Right forelimb (tissue), 1 donor: Measurements from ENCODE around the gene SHROOM3.

Experiments
- DNase-seq: peaks from one replicate; pipeline ENCODE4 v3.0.0-alpha.2; 2018

The SHROOM3 gene

DNA sequence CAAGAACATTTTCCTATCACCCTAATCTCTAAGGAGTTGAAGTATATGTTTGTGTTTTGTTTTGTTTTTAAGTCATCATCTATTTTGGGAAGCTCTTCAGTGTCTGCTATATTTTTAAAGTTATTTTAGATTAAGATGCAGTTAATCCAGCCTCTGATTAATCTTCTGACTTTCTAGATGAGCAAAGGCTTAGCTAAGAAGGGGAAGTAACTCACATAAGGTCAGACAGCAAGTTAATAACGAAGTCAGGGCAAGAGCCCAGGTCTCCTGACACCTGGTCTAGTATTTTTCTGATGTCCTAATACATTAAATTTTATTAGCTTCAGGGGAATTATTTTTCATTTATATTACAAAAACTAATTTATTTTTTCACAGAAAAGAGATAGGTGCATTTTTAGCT lies 294.4 kb downstream of the SHROOM3 start:
- no peak for DNase-seq

DNA sequence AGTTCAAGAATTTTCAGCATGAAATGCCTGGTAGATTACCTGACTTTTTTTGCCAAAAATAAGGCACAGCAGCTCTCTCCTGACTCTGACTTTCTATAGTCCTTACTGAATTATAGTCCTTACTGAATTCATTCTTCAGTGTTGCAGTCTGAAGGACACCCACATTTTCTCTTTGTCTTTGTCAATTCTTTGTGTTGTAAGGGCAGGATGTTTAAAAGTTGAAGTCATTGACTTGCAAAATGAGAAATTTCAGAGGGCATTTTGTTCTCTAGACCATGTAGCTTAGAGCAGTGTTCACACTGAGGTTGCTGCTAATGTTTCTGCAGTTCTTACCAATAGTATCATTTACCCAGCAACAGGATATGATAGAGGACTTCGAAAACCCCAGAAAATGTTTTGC lies 295.0 kb downstream of the SHROOM3 start:
- no peak for DNase-seq

DNA sequence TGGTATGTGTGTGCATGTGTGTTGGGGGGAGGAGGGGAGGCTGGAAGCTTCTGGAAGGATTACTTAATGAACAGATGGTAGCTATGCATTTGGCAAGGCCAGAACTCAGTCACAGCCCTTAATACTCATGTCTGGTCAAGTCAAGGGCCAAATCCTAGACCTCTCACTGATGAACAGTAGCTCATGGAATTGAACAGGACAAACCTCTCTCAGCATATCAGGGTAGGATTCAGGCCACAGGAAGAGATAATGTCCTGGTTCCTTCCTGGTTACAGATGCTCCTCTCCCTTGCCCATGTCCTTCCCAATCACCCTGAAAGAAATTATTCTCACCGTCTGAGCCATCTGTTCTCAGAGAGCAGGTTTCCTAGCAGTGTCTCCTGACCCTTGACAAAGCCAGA lies 297.2 kb downstream of the SHROOM3 start:
- no peak for DNase-seq

DNA sequence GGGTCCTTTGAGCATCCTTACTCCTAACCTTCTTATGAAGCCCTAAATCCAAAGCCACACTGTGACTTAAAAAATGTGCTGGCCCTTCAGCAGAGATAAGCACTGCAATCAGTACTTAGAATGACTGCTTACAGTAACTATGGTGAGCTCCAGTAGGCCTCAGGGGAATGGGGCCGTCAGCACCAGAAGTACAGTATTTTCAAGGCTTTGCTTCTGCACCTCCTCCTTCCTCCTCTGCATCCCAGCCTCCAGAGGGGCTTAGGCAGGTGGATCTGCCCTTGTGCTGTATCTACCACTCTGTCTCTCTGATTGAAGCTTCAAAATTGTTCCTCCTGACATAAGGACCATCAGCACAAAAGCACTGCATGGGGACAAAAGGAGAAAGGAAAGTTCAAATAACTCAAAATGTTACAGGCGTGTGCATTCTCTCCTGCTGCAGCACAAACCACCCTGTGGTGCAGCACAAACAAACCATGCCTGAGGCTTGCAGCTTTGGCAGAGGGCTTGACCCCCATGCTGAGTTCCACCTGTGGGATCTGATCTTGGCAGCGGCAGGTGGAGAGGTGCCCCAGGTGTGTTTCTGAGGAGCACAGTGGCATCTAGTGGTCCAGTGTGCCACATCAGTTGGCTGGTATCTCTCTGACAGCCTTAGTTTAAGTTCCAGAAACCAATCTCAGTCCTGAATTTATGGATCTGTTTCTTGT lies 298.2 kb downstream of the SHROOM3 start:
- DNase-seq, result no peak

DNA sequence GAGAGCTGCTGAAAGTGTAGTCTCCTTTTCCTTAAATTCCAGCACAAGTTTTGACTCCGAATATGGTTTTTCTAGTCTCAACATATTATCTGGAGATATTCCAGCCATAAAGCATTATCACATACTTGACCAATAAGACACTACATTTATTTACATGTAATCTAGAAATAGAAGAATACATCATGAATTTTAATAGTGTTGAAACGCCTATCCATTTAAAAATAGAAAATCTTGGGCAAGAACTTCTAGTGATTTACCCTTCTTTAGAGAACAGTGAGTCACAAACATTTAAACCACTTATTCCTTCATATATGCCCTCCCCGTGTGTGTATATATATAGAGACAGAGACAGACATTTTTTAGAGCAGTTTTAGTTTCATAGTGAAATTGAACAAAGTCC lies 301.4 kb downstream of the SHROOM3 start:
- DNase-seq, result no peak

DNA sequence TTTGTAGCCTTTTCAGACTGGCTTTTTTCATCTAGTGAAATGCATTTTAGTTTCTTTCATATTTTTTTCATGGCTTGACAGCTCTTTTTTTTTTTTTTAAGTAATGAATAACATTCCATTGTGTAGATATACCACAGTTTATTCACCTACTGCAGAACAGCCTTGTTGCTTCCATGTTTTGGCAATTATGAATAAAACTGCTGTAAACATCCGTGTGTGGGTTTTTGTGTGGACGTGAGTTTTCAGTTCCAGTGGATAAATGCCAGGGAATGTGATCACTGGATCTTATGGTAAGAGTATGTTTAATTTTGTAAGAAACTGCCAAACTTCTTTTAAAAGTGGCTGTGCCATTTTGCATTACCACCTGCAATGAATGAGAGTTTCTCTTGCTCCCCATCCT lies 302.2 kb downstream of the SHROOM3 start:
- no peak for DNase-seq

DNA sequence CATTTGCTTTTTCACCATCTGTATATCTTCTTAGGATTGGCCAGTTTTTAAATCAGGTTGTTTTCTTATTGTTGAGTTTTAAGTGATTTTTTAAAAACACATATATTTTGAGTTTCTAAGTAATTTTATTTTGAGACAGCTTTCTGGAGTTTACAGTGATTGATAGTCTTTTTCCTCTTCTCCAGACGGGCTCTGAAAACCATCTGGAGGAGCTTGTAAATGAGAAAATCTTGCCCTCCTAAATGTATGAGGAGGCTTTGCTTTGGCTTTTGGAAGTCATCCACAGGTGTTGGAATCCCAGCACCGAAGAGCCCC lies 302.7 kb downstream of the SHROOM3 start:
- no peak for DNase-seq

DNA sequence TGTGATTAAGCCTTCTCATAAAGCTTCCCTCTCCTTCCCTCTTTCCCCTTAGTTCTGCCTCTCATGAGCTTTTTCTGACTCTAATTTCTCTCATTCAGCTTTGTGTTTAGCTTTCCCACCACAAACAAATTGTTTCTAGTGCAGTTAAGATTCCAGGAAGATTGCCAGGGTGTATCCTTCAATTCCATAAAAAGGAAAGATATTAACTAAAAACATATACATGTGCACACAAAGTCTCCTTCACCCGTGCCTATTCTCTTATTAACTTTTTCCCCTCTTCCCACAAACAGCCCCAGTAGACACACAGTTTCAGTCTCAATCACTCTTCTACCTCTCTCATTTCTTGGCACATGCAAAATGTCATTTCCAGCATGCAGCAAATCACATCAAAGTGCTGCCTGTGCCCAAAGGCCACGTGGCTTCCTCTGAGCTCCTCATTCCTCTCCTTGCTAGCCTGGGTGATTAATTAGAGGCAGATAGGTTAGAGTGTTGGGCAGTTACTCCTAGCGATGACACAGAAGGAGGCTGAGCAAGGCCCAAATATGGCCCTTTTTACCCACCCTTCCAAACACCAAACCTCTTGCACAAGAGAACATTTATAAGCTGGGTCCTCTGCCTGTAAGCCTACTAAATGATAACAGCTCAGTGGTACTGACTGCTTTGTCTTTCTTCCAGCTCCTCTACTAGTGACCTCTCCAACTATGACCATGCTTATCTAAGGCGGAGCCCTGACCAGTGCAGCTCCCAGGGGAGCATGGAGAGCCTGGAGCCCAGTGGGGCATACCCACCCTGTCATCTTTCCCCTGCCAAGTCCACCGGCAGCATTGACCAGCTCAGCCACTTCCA lies 303.3 kb downstream of the SHROOM3 start:
- no peak for DNase-seq

DNA sequence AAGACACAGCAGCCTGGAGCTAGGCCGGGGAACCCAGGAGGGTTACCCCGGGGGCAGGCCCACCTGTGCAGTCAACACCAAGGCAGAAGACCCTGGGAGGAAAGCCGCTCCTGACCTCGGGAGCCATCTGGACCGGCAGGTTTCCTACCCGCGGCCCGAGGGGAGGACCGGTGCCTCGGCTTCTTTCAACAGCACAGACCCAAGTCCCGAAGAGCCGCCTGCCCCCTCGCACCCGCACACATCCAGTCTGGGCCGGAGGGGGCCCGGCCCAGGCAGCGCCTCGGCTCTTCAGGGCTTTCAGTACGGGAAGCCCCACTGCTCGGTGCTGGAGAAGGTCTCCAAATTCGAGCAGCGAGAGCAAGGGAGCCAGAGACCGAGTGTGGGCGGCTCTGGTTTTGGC lies 305.2 kb downstream of the SHROOM3 start:
- DNase-seq, result no peak

DNA sequence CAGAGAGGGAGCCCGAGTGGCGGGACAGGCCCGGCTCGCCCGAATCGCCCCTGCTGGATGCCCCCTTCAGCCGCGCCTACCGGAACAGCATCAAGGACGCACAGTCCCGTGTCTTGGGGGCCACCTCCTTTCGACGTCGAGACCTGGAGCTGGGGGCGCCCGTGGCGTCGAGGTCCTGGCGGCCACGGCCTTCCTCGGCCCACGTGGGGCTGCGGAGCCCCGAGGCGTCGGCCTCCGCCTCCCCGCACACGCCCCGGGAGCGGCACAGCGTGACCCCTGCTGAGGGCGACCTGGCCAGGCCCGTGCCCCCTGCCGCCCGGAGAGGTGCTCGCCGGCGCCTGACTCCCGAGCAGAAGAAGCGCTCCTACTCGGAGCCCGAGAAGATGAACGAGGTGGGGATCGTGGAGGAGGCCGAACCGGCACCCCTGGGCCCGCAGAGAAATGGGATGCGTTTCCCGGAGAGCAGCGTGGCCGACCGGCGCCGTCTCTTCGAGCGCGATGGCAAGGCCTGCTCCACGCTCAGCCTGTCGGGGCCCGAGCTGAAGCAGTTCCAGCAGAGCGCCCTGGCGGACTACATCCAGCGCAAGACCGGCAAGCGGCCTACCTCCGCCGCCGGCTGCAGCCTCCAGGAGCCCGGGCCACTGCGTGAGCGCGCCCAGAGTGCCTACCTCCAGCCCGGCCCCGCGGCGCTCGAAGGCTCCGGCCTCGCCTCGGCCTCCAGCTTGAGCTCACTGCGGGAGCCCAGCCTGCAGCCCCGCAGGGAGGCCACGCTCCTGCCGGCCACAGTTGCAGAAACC lies 306.0 kb downstream of the SHROOM3 start:
- no peak for DNase-seq

DNA sequence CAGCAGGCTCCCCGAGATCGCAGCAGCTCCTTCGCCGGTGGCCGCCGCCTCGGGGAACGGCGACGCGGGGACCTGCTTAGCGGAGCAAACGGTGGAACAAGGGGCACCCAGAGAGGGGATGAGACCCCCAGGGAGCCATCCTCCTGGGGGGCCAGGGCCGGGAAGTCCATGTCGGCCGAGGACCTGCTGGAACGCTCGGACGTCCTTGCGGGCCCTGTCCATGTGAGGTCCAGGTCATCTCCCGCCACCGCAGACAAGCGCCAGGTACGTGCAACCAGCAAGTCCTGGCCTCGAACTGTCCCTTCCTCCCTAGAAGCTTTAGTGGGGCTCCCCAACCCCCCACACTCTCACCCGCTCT lies 306.6 kb downstream of the SHROOM3 start:
- no peak for DNase-seq

DNA sequence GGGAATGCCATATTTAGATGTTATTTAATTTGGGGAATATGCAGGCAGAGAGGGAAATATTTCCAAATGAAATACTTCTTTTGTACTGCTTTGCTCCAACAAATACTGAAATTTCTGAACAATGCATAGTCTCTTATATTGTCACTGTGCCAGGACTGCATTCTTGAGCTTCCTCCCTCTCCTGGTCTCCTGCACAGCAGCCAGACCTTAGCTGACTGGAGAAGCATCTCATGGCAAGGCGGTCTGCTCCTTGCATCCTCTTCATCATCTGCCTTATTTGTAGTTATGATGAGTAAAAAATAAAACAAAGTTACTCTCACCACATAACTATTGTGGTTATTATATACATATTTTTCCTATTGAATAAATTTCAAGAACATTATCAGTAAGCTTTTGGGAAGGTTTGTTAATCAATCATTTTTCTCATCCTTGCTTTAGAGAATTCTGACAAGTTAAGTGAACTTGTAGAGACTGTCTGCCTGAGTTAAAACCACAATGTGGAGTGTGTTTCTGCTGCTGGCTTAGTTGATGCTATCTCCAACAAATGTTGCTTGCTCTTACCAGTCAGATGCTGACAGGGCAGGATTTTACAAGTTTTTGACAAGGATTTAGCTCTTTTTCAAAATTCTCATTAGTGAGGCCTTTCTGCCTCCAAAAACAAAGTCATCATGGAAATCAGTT lies 309.4 kb downstream of the SHROOM3 start:
- no peak for DNase-seq

DNA sequence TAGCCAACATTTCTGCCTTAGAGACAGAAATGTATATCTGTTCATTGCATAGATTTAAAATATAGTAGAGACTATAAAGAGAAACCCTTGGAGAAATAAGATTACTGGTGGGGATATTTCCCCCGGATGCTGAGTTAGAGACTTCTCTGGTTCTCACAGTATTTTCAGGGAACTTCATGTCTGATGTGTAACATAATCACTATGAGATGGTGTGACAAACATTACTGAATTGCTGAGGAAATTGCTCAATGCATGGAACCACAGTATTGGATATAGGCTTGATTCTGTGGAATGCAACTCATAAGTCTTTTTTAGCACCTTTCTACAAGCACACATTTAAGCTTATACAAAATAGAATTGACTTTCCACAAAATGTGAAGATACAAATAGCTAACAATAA lies 310.2 kb downstream of the SHROOM3 start:
- no peak for DNase-seq

DNA sequence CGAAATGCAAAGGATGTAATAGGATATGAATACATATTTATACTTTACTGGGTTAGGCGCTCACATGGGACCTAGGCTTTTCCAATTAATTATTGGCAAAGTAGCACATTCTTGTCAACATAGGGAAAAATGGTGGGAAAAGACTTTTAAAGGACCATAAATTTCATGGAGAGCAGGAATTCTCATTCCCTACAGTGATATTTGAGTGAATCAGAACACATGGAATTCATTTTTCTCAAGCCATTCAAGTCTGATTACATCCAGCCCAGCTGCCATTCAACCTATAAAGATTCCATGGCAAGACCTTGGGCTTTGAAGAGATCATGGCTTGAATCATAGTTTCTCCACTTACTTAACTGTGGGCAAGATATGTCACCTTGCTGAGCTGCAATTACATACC lies 312.5 kb downstream of the SHROOM3 start:
- DNase-seq, result no peak

DNA sequence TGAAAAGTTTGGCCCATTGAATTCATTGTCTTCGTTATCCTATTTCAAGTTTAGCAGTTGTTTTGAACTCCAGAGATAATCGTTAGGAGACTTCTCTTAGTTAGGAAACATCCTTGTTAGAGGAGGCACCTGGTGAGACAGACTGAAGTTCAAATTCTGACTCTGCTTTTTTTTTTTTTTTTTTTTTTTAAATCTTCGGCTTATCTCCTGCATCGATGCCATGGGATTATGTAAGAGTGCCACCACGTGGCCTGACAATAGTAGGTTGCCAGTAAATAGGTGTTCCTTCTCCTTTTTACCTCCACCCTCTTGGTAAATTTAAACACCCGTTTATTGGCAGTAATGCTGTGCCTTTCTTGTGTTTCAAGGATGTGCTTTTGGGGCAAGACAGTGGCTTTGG lies 313.6 kb downstream of the SHROOM3 start:
- no peak for DNase-seq

DNA sequence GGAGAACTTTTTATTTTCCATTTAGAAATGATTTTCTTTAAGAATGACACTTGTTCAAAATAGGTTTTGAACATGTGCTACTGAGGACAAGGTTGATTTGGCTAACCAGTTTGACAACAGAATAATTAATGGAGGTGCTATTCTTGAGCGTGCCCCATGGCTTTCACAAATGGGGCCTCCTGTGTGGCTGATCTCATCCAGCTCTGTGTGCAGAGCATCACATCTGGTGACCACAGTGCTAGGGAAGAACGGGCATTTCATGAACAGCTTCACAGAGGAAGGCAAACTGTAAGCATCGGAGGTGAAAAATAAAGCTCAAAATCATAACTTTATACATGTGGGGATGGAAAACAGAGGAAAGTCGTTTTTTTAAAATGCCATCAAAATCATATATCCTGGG lies 314.3 kb downstream of the SHROOM3 start:
- no peak for DNase-seq

DNA sequence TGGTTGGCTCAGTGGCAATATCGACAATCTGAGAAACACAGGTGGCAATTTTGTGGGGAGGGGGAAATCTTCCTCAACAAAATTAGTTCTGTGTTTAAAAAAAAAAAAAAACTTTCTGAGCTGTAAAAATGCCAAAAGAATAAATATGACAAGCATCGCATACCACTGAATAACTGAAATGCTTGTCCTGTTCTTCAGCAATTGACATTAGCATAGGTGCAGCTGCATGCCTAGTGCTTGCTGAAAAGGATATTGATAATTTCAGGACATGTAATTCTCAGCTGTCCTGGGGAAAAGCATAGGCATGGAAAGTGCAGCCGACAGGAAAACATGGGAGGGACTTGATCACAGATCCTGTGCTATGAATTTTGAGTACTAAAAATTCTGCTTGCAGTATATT lies 315.7 kb downstream of the SHROOM3 start:
- no peak for DNase-seq

DNA sequence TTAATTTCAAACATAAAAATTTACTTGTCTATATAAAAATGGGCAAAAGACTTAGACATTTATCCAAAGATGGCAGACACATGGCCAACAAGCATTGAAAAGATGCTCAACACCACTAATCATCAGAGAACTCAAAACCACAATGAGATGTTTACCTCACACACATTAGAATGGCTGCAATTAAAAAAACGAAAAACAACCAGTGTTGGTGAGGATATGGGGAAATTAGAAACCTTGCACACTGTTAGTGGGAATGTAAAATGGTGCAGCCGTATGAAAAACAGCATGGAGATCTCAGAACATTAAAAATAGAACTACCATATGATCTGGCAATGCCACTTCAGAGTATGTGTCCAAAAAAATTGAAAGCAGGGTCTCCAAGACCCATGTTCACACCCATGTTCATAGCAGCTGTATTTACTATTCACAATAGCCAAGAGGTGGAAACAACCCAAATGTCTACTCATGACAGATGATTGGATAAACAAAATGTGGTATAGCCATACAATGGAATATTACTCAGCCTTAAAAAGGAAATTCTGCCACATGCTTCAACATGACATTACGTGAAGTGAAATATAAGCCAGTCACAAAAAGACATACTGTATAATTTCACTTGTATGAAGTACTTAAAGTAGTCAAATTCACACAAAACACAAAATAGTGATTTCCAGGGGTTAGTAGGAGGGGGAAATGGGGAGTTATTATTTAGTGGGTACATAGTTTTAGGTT lies 316.7 kb downstream of the SHROOM3 start:
- no peak for DNase-seq

DNA sequence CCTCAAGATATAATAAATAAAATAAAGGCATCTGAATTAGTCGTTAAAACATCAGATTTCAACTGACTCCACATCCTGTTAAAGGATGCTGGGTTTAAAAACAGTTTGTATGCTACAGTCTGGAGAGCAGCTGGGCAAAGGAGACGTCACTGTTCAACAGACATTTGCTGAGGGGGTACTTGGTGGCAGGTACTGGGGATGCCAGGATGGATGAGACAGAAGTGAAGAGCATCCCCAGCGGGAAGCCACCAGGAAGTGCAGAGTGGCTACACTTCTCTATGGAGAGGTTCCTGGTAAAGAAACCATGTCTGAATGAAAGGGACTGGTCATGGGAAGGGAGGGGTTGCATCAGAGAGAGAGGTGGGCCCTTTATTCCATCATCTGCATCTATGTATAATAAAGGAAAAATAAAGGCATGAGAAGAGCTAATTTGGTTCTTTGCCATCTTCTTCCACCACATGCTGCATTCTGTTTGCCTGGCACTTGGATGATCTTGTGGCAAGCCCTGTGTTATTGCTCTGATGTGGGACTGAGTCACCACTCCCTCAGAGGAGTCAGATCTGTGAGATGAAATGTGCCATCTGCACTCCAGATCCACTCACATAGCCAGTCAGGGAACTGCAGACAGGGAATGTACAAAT lies 318.0 kb downstream of the SHROOM3 start:
- no peak for DNase-seq

DNA sequence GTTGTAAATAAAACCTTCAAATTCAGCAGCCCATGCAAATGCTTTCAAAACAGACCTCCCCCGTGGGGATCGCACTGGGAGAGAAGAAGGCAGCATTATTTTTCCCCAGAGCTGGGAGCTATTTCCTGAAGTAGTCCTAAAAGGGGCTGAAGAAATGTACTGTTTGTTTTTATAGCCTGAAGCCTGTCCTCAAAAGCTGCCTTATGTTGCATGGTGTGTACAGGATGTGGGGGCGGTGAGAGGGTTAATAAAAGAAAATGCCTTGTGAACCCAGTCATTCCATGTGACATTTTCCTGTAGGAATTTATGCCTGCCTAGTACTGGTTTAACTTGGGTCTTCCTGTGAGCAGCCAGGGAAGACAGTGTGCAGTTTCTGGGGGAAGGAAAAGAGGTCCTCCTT lies 318.8 kb downstream of the SHROOM3 start:
- DNase-seq, result no peak

DNA sequence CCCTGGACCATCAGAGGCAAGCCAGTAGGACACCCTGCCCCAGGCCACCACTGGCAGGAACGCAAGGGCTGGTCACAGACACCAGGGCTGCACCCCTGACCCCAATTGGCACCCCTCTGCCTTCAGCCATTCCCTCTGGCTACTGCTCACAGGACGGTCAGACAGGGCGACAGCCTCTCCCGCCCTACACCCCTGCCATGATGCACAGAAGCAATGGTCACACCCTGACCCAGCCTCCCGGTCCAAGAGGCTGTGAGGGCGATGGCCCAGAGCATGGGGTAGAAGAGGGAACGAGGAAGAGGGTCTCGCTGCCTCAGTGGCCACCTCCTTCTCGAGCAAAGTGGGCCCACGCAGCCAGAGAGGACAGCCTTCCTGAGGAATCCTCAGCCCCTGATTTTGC lies 319.4 kb downstream of the SHROOM3 start:
- no peak for DNase-seq

DNA sequence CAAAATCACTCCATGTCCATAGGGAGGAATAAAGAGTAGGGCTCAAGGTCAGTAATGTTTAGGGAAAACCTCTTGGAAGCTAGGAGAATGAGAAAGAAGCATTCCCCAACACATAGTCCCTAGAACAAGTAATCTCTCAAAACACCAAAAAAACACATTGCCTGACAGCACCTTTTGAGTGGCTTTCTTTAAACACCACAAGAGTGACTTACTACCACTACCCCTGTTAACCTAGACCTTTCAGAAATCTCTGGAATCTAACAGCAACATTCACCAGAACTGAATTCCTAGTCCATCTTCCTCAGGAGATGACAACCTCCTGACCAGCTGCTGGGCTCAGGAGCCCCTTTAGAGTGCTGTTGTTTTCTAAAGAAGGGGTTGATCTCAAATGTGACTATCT lies 320.7 kb downstream of the SHROOM3 start:
- no peak for DNase-seq
